ENCODE data around the gene GALNT3. TPM values are rescaled to one million over a fixed set of nuclear protein-coding genes. Genes with fewer than 3 reads are reported as not detected.

Gene GALNT3
- 0.23 TPM in 1 of 2 replicates, not detected in the other for total RNA-seq (2014; rRNA removed; shearing (Covaris generic))

GRCh38 chr2:165793779-165794535 is at the start of gene GALNT3:
Gene GALNT3, minus strand, starts transcription at chr2:165794247. Its CDS starts 23,547 bp downstream, at chr2:165770700.
- no peak for DNase-seq (ENCODE audit: low spot score)

GRCh38 chr2:165843351-165843750 is 49.3 kb upstream of the GALNT3 start:
- no peak for DNase-seq (ENCODE audit: low spot score)

GRCh38 chr2:165840333-165840958 is 46.4 kb upstream of the GALNT3 start:
- DNase-seq (ENCODE audit: low spot score) = no peak

GRCh38 chr2:165839610-165840009 is 45.6 kb upstream of the GALNT3 start:
- DNase-seq (ENCODE audit: low spot score) = no peak

- no peak for DNase-seq (ENCODE audit: low spot score)
Measured at GRCh38 chr2:165837122-165837521, 43.1 kb upstream of the GALNT3 start.

- no peak for DNase-seq (ENCODE audit: low spot score)
Measured at GRCh38 chr2:165835363-165835762, 41.3 kb upstream of the GALNT3 start.

GRCh38 chr2:165833156-165833555 is 39.1 kb upstream of the GALNT3 start:
- DNase-seq (ENCODE audit: low spot score) = no peak

GRCh38 chr2:165827921-165828276 is 33.9 kb upstream of the GALNT3 start:
- DNase-seq (ENCODE audit: low spot score) = no peak

GRCh38 chr2:165827016-165827920 is 33.2 kb upstream of the GALNT3 start:
- DNase-seq (ENCODE audit: low spot score) = no peak

GRCh38 chr2:165825041-165825440 is 31.0 kb upstream of the GALNT3 start:
- peak; percentile 34 for DNase-seq (ENCODE audit: low spot score)

- DNase-seq (ENCODE audit: low spot score) = no peak
Measured at GRCh38 chr2:165820296-165820695, 26.2 kb upstream of the GALNT3 start.

- no peak for DNase-seq (ENCODE audit: low spot score)
Measured at GRCh38 chr2:165818920-165819319, 24.9 kb upstream of the GALNT3 start.

GRCh38 chr2:165815299-165816141 is 21.5 kb upstream of the GALNT3 start:
- DNase-seq (ENCODE audit: low spot score) = no peak

GRCh38 chr2:165814473-165814872 is 20.4 kb upstream of the GALNT3 start:
- DNase-seq (ENCODE audit: low spot score) = no peak

GRCh38 chr2:165811592-165812370 is 17.7 kb upstream of the GALNT3 start:
- DNase-seq (ENCODE audit: low spot score) = no peak

- no peak for DNase-seq (ENCODE audit: low spot score)
Measured at GRCh38 chr2:165810418-165810817, 16.4 kb upstream of the GALNT3 start.

- no peak for DNase-seq (ENCODE audit: low spot score)
Measured at GRCh38 chr2:165804719-165805118, 10.7 kb upstream of the GALNT3 start.

GRCh38 chr2:165803123-165803760 is 9.2 kb upstream of the GALNT3 start:
- DNase-seq (ENCODE audit: low spot score) = peak; percentile 10

- no peak for DNase-seq (ENCODE audit: low spot score)
Measured at GRCh38 chr2:165801176-165801575, 7.1 kb upstream of the GALNT3 start.
